Activated CD4-positive, CD25-positive, alpha-beta regulatory T cell (primary cell): ENCODE measurements around the gene WDR35.

Experiments
- DNase-seq, 4 experiments: peaks; one replicate each; lab custom pipeline; 2025; lab: John Stamatoyannopoulos, UW

The WDR35 gene

GRCh38 chr2:20011276-20012031, 21.5 kb upstream of the WDR35 start:
- DNase-seq: no peak

GRCh38 chr2:20008703-20009102, 18.8 kb upstream of the WDR35 start:
- DNase-seq: no peak

- no peak for DNase-seq
Observed at GRCh38 chr2:20005891-20006470, 16.1 kb upstream of the WDR35 start.

GRCh38 chr2:20005067-20005627, 15.2 kb upstream of the WDR35 start:
- DNase-seq: no peak

GRCh38 chr2:20001361-20001863, 11.5 kb upstream of the WDR35 start:
- no peak for DNase-seq

- DNase-seq: no peak
Observed at GRCh38 chr2:19993731-19994130, 3.8 kb upstream of the WDR35 start.

- DNase-seq: no peak
Observed at GRCh38 chr2:19991895-19992294, 2.0 kb upstream of the WDR35 start.

- DNase-seq: no peak
Observed at GRCh38 chr2:19990416-19990728, 467 bp upstream of the WDR35 start.

GRCh38 chr2:19989342-19989666, 601 bp downstream of the WDR35 start:
- DNase-seq: no peak

GRCh38 chr2:19988600-19988999, 1.3 kb downstream of the WDR35 start:
- no peak for DNase-seq

- no peak for DNase-seq
Observed at GRCh38 chr2:19987936-19988335, 2.0 kb downstream of the WDR35 start.

- no peak for DNase-seq
Observed at GRCh38 chr2:19982268-19982667, 7.6 kb downstream of the WDR35 start.

- DNase-seq: no peak
Observed at GRCh38 chr2:19979932-19980331, 10.0 kb downstream of the WDR35 start.

- no peak for DNase-seq
Observed at GRCh38 chr2:19973466-19973865, 16.4 kb downstream of the WDR35 start.

- DNase-seq: no peak
Observed at GRCh38 chr2:19971691-19972090, 18.2 kb downstream of the WDR35 start.

GRCh38 chr2:19963386-19963785, 26.5 kb downstream of the WDR35 start:
- no peak for DNase-seq

- DNase-seq: peak in 1 of 4 experiments; percentile 9
Observed at GRCh38 chr2:19955544-19956422, 34.1 kb downstream of the WDR35 start.

GRCh38 chr2:19949071-19949470, 40.8 kb downstream of the WDR35 start:
- no peak for DNase-seq

GRCh38 chr2:19947184-19947940, 42.5 kb downstream of the WDR35 start:
- no peak for DNase-seq

- no peak for DNase-seq
Observed at GRCh38 chr2:19944205-19944845, 45.6 kb downstream of the WDR35 start.

GRCh38 chr2:19943189-19943588, 46.7 kb downstream of the WDR35 start:
- DNase-seq: no peak
